AG10803 (cell line): ENCODE data around the gene PTN.
A peak's percentile ranks its signal among the peaks of the same experiment; 100 is the strongest.

Source experiments
- DNase-seq: peaks from one replicate; pipeline ENCODE4 v3.0.0; 2010; ENCODE audit warnings: low read depth
- H3K4me3 ChIP-seq: 2 replicates; pipeline ENCODE4 v1.5.1; 2011; ENCODE audit warnings: mild to moderate bottlenecking, low read length, control low read depth
- CTCF ChIP-seq: conservative IDR thresholded peaks from 2 replicates; pipeline ENCODE4 v1.5.1; 2011; ENCODE audit warnings: mild to moderate bottlenecking, low read length, control low read depth, inconsistent platforms

Gene PTN

GRCh38 chr7:137325927-137326326 lies 17.6 kb downstream of the PTN start:
- no peak for DNase-seq
- TF ChIP-seq CTCF: no peak
- no peak overlapping the region for H3K4me3 ChIP-seq

GRCh38 chr7:137324796-137325696 lies 18.5 kb downstream of the PTN start:
- TF ChIP-seq CTCF: no peak
- H3K4me3 ChIP-seq: no peak overlapping the region
- no peak for DNase-seq

GRCh38 chr7:137316648-137317353 lies 26.7 kb downstream of the PTN start:
- TF ChIP-seq CTCF: no peak
- no peak for DNase-seq
- H3K4me3 ChIP-seq: no peak overlapping the region

- H3K4me3 ChIP-seq: no peak overlapping the region
- DNase-seq: peak; percentile 20
- no peak for TF ChIP-seq CTCF
Observed at GRCh38 chr7:137313201-137313600, 30.3 kb downstream of the PTN start.

GRCh38 chr7:137306748-137307147 lies 36.8 kb downstream of the PTN start:
- no peak for TF ChIP-seq CTCF
- DNase-seq: no peak
- no peak overlapping the region for H3K4me3 ChIP-seq

GRCh38 chr7:137305901-137306621 lies 37.5 kb downstream of the PTN start:
- no peak for TF ChIP-seq CTCF
- DNase-seq: no peak
- no peak overlapping the region for H3K4me3 ChIP-seq
